Measurements from ENCODE around the gene MRPS15. TPM values are rescaled to one million over a fixed set of nuclear protein-coding genes. Genes with fewer than 3 reads are reported as not detected.

MRPS15 gene
- total and polyA plus RNA-seq, 2 of the 13 experiments (the other 11 are each of a cell fraction or from before 2014, with no cell fraction given): 59.0 to 113 TPM

DNA sequence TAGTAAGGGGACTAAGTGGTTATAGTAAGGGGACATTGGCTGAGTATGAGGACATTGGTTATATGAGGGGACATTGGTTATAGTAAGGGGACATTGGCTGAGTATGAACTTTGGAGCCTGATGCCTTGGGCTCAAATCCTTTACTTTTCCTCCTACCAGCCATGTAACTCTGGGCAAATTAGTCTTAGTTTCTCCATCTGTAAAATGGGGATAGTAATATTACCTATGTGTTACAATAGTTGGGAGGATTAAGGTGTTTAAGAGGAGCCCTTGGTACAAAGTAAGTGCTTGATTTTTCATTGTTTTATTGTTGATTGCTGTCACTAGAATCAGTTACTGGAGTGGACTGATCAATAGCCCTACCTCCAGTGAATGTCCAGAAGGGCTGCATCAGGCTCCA is 16.7 kb downstream of the MRPS15 start:
- POLR2A ChIA-PET: no interaction called here

DNA sequence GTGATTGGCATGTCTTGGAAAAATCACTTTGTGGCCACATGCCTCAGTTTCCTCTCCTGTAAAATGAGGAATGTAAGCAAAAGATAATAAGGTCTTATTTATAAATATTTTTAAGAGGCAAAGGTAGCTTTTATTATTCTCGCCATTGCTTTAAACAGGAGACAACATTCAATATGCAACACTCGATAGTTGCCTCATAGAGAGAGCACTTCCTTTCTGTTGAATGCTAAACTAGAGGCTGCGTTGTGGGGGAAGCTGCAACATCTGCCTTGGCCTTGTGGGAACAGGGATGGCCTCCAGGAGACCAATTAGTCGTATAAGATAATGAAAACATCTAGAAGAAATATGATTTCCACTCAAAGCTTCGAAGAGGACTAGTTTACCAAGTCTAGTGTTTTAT is 17.4 kb downstream of the MRPS15 start:
- ATAC-seq (no peak), DNase-seq (ENCODE audit: low spot score) (no peak), FAIRE-seq (no peak)
- H3K9me3 ChIP-seq (ENCODE audit: low read length): no peaks in the 10 kb centered on the region
- 0 out of 2 replicates have a peak, but pooled peaks cover 7% of the 10 kb centered on the region for H3K4me1 ChIP-seq (ENCODE audit: insufficient read depth, low read length)
- no peaks in the 10 kb centered on the region for H4K20me1 ChIP-seq (ENCODE audit: insufficient read depth, low read length)
- H2AFZ ChIP-seq (ENCODE audit: low read length): no peak overlapping the region
- no peak overlapping the region for H3K4me2 ChIP-seq (ENCODE audit: low read depth, low read length)
- no peaks in the 10 kb centered on the region for H3K36me3 ChIP-seq (replicated peaks in 1 of 2; ENCODE audit: control insufficient read depth in 1 of 2, insufficient read depth in 2 of 2, low read length in 2 of 2)
- H3K79me2 ChIP-seq (ENCODE audit: insufficient read depth, low read length): no peaks in the 10 kb centered on the region
- no peaks in the 10 kb centered on the region for H3K27me3 ChIP-seq (ENCODE audit: control insufficient read depth in 1 of 2, insufficient read depth in 2 of 2, low read length in 2 of 2)
- TF ChIP-seq, protein P1, sequence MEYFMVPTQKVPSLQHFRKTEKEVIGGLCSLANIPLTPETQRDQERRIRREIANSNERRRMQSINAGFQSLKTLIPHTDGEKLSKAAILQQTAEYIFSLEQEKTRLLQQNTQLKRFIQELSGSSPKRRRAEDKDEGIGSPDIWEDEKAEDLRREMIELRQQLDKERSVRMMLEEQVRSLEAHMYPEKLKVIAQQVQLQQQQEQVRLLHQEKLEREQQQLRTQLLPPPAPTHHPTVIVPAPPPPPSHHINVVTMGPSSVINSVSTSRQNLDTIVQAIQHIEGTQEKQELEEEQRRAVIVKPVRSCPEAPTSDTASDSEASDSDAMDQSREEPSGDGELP (IDR thresholded peaks at IDR 0.05; ENCODE audit: borderline replicate concordance, low read depth): no peak
- TF ChIP-seq CBFB (CRISPR knock-in tag; IDR thresholded peaks at IDR 0.05) (no peak), ZNF124 (CRISPR knock-in tag; IDR thresholded peaks at IDR 0.05) (no peak), ZNF589 (CRISPR knock-in tag; conservative IDR thresholded peaks at IDR 0.05) (no peak), MTA3 (CRISPR knock-in tag; IDR thresholded peaks at IDR 0.05) (no peak), ZNF569 (CRISPR knock-in tag; IDR thresholded peaks at IDR 0.05; ENCODE audit: borderline replicate concordance) (no peak), CREM (IDR thresholded peaks at IDR 0.05) (no peak), CREM (CRISPR knock-in tag; IDR thresholded peaks at IDR 0.05) (no peak)
- TF ChIP-seq, protein P2, sequence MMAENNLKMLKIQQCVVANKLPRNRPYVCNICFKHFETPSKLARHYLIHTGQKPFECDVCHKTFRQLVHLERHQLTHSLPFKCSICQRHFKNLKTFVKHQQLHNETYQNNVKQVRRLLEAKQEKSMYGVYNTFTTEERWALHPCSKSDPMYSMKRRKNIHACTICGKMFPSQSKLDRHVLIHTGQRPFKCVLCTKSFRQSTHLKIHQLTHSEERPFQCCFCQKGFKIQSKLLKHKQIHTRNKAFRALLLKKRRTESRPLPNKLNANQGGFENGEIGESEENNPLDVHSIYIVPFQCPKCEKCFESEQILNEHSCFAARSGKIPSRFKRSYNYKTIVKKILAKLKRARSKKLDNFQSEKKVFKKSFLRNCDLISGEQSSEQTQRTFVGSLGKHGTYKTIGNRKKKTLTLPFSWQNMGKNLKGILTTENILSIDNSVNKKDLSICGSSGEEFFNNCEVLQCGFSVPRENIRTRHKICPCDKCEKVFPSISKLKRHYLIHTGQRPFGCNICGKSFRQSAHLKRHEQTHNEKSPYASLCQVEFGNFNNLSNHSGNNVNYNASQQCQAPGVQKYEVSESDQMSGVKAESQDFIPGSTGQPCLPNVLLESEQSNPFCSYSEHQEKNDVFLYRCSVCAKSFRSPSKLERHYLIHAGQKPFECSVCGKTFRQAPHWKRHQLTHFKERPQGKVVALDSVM (CRISPR knock-in tag; IDR thresholded peaks at IDR 0.05): no peak
- in situ Hi-C loops (cut with HindIII; ENCODE audit: extremely low pct_ligation_motif_present, low pct_unique_long_range_greater_than_20kb) (no loop called here), intact Hi-C loops (cut with micrococcal nuclease; ENCODE audit: unreplicated experiment) (no loop called here)
- no TSS peak for BruUV-seq (replicated peaks)
- ChIA-PET CTCF (ENCODE audit: low intra/inter-chr PET ratio, low total read pairs) (interaction anchor here (1.2 kb wide), 1 partner anchor 204 kb away, joined by 3 read pairs; no protein-coding TSS in a partner anchor), POLR2A (no interaction called here)
- no peak overlapping the region for H3K27ac ChIP-seq (ENCODE audit: extremely low read length, insufficient read depth, low read length)
- no peak overlapping the region for H3K4me3 ChIP-seq (replicated peaks in 1 of 3; ENCODE audit: insufficient read depth in 1 of 3, low read depth in 2 of 3, low read length in 3 of 3)
- WGBS (ENCODE audit: low lambda C conversion rate): 50% methylated on average over 5 of the region's 5 CpGs
- no peak overlapping the region for H3K9ac ChIP-seq (ENCODE audit: insufficient read depth, low read depth, low read length)

More for the DNA sequence above, 16.7 kb downstream of the MRPS15 start:
- no peak overlapping the region for H3K27ac ChIP-seq (ENCODE audit: extremely low read length, insufficient read depth, low read length)
- in situ Hi-C loops (cut with HindIII; ENCODE audit: extremely low pct_ligation_motif_present, low pct_unique_long_range_greater_than_20kb): no loop called here
- FAIRE-seq (no peak), ATAC-seq (no peak), DNase-seq (ENCODE audit: low spot score) (no peak)
- CTCF ChIA-PET (ENCODE audit: low intra/inter-chr PET ratio, low total read pairs): no interaction called here
- H3K9me3 ChIP-seq (ENCODE audit: low read length): no peaks in the 10 kb centered on the region
- no peak overlapping the region for H3K9ac ChIP-seq (ENCODE audit: insufficient read depth, low read depth, low read length)
- TF ChIP-seq ZNF629 (CRISPR knock-in tag; conservative IDR thresholded peaks at IDR 0.05) (0 out of 2 replicates have a peak, but pooled peaks have one; percentile 18), NR2F6 (IDR thresholded peaks at IDR 0.05) (no peak), NR2F6 (CRISPR knock-in tag; IDR thresholded peaks at IDR 0.05) (no peak), ZNF317 (CRISPR knock-in tag; IDR thresholded peaks at IDR 0.05) (no peak), REPIN1 (CRISPR knock-in tag; IDR thresholded peaks at IDR 0.05; ENCODE audit: borderline replicate concordance, low read depth) (no peak)
- TF ChIP-seq, protein P3, sequence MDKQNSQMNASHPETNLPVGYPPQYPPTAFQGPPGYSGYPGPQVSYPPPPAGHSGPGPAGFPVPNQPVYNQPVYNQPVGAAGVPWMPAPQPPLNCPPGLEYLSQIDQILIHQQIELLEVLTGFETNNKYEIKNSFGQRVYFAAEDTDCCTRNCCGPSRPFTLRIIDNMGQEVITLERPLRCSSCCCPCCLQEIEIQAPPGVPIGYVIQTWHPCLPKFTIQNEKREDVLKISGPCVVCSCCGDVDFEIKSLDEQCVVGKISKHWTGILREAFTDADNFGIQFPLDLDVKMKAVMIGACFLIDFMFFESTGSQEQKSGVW (CRISPR knock-in tag; IDR thresholded peaks at IDR 0.05; ENCODE audit: borderline replicate concordance): no peak
- TF ChIP-seq, protein P4, sequence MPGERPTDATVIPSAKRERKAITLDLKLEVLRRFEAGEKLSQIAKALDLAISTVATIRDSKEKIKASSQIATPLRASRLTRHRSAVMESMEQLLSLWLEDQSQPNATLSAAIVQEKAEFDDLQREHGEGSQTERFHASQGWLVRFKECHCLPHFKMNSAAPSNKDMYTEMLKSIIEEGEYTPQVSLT (CRISPR knock-in tag; IDR thresholded peaks at IDR 0.05; ENCODE audit: borderline replicate concordance, low read depth): no peak
- H3K4me2 ChIP-seq (ENCODE audit: low read depth, low read length): no peak overlapping the region
- intact Hi-C loops (cut with micrococcal nuclease; ENCODE audit: unreplicated experiment): no loop called here
- H2AFZ ChIP-seq (ENCODE audit: low read length): no peak overlapping the region
- no peaks in the 10 kb centered on the region for H4K20me1 ChIP-seq (ENCODE audit: insufficient read depth, low read length)
- no peaks in the 10 kb centered on the region for H3K36me3 ChIP-seq (replicated peaks in 1 of 2; ENCODE audit: control insufficient read depth in 1 of 2, insufficient read depth in 2 of 2, low read length in 2 of 2)
- H3K4me3 ChIP-seq (replicated peaks in 1 of 3; ENCODE audit: insufficient read depth in 1 of 3, low read depth in 2 of 3, low read length in 3 of 3): no peak overlapping the region
- 0 out of 2 replicates have a peak, but pooled peaks cover 7% of the 10 kb centered on the region for H3K4me1 ChIP-seq (ENCODE audit: insufficient read depth, low read length)
- BruUV-seq (replicated peaks): no TSS peak
- H3K79me2 ChIP-seq (ENCODE audit: insufficient read depth, low read length): no peaks in the 10 kb centered on the region
- H3K27me3 ChIP-seq (ENCODE audit: control insufficient read depth in 1 of 2, insufficient read depth in 2 of 2, low read length in 2 of 2): no peaks in the 10 kb centered on the region

All from HepG2 (cell line).